ENCODE measurements around the gene KRTAP12-1. TPM values are rescaled to one million over a fixed set of nuclear protein-coding genes. Genes with fewer than 3 reads are reported as not detected.

Gene KRTAP12-1
- total and polyA plus RNA-seq, 9 of the 15 experiments (the other 6 are each of a cell fraction or from before 2014, with no cell fraction given), result not detected

GRCh38 chr21:44653123-44653522, 28.8 kb downstream of the KRTAP12-1 start (continued):
- TF ChIP-seq MAZ (CRISPR knock-in tag; conservative IDR thresholded peaks at IDR 0.05 in 1 of 2, IDR thresholded peaks at IDR 0.05 in 1 of 2) (0 out of 4 replicates have a peak, but pooled peaks of 1 of the 2 experiments have one; percentile 23), MGA (IDR thresholded peaks at IDR 0.05) (peak; percentile 80), CBX5 (IDR thresholded peaks at IDR 0.05; ENCODE audit: borderline replicate concordance, low read depth) (no peak), BHLHE40 (IDR thresholded peaks at IDR 0.05; ENCODE audit: low read length) (peak; percentile 81), IRF1 (CRISPR knock-in tag; IDR thresholded peaks at IDR 0.05; ENCODE audit: borderline replicate concordance) (no peak), MITF (IDR thresholded peaks at IDR 0.05) (no peak), ZNF551 (CRISPR knock-in tag; IDR thresholded peaks at IDR 0.05) (no peak), L3MBTL2 (IDR thresholded peaks at IDR 0.05) (peak; percentile 88), CTCF (IDR thresholded peaks at IDR 0.05 in 2 of 3, conservative IDR thresholded peaks at IDR 0.05 in 1 of 3; ENCODE audit: insufficient read depth in 2 of 3, low read depth in 1 of 3, low read length in 3 of 3) (no peak), CHCHD3 (CRISPR knock-in tag; IDR thresholded peaks at IDR 0.05) (no peak), NR2C1 (IDR thresholded peaks at IDR 0.05) (no peak; the same call in 1 of the 2 replicates), NR2C1 (tag; IDR thresholded peaks at IDR 0.05) (peak; percentile 73), SMAD3 (CRISPR knock-in tag; conservative IDR thresholded peaks at IDR 0.05) (no peak)
